Subcutaneous adipose tissue (tissue), 4 donors: Measurements from ENCODE around the gene PGGT1B. TPM values are rescaled to one million over a fixed set of nuclear protein-coding genes. Genes with fewer than 3 reads are reported as not detected.

Experiments
- total RNA-seq, 4 donors: library from RNA; depleted of rRNA; stranded (reverse); fragments of >200 nt; gene quantifications; one replicate each; pipeline ENCODE4 v1.1.0, GENCODE V29; 2016
- TF ChIP-seq, protein P1 (sequence below): fragments of 450-650 bp; IDR thresholded peaks from one replicate; pipeline ENCODE4 v1.5.1; 2016; ENCODE audit warnings: low read depth, mild to moderate bottlenecking, control low read depth, antibody characterized with exemption, moderate library complexity

Gene PGGT1B
- total RNA-seq, 4 donors from 2014 or later: 9.8 to 24.1 (median 11.3) TPM

DNA sequence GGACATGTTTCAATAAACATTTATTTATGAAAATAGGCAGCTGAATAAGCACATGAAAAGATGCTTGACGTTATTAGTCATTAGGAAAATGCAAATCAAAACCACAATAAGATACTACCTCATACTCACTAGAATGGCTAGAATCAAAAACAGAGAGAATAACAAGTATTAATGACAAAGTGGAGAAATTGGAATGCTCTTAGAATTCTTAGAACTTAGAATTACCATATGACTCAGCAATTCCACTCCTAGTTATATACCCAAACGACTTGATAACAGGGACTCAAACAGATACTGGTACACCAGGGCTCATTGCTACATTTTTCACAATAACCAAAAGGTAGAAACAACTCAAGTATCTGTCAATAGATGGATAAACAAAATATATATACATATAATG is 77.9 kb downstream of the PGGT1B start:
- TF ChIP-seq, protein P1, sequence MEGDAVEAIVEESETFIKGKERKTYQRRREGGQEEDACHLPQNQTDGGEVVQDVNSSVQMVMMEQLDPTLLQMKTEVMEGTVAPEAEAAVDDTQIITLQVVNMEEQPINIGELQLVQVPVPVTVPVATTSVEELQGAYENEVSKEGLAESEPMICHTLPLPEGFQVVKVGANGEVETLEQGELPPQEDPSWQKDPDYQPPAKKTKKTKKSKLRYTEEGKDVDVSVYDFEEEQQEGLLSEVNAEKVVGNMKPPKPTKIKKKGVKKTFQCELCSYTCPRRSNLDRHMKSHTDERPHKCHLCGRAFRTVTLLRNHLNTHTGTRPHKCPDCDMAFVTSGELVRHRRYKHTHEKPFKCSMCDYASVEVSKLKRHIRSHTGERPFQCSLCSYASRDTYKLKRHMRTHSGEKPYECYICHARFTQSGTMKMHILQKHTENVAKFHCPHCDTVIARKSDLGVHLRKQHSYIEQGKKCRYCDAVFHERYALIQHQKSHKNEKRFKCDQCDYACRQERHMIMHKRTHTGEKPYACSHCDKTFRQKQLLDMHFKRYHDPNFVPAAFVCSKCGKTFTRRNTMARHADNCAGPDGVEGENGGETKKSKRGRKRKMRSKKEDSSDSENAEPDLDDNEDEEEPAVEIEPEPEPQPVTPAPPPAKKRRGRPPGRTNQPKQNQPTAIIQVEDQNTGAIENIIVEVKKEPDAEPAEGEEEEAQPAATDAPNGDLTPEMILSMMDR: no peak

DNA sequence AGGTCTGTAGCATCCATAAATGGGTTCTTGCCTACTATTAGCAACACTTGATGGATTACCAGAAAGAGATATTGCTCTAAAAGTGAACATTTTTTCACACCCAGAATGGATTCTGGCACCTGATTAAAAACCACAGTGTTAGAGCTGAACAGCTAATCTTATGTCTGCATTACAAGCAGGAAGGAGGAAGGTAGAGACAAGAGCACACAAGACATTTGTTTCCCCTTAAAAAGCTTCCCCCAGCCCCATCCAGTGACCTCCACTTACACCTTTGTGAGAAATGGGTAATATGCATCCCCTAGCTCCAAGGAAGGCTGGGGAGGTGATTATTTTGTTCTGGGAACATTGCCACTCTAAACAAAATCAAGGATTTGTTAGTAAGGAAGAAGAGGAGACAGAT is 80.9 kb downstream of the PGGT1B start:
- TF ChIP-seq, protein P1: no peak

DNA sequence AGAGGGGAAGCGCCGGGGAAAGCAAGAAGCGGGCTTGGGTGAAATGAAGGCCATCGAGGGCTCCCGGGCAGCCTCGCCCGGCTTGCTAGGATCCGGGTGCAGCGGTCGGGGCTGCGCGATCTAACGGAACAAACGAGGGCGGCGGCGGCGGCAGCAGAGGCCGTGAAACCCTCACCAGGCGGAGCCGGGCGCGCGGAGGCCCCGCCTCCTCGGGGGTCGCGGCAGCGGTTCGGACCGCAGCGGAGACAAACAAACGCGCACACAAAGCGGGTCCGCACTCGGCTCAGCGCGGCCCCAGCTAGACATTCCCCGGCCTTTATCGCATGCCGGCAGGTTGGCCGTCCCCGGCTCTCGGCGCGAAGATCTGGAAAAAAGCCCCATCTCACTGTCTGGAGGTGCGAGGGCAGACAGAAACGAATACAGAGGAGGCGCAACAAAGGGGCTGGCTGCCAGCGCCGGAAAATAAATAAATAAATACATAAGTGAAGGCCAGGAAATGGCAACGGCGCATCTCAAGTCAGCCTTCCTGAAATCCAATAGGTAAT is 82.4 kb downstream of the PGGT1B start:
- TF ChIP-seq, protein P1: no peak

DNA sequence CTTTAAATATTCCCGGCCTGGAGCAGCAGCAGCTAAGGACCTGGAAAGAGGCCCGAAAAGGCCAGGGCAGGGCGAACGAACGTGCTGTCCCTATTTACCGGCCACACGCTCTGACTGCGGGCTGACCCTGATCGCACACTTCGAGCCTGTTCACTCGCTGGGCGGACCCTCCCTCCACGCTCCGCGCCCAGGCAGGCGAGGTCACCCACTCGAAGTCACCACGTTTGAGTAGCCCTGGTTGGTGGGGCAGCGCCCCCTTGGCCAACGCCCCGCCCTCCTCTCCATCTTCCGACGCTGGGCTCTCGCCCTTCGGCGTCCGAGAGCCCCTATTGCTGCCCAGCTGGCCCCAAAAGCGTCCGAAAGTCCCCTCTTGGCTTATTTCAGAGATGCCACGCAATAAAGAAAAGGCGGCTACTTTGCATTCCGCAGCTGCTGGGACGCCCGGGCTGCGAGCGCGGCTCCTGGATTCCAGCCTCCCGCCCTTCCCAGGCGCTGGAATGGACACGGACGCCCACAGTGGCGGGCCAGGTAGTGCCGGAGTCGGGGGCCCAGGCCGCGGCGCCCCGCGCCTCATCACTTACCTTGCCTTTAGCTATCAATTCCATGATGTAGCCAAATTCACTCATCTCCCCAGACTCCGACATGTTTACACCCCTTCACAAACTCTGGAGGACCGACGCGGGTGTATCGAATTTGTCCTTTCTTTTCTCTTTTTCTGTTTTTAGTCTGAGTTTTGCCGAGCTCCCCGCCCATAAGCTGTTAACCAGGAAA is 83.1 kb downstream of the PGGT1B start:
- TF ChIP-seq, protein P1: no peak

DNA sequence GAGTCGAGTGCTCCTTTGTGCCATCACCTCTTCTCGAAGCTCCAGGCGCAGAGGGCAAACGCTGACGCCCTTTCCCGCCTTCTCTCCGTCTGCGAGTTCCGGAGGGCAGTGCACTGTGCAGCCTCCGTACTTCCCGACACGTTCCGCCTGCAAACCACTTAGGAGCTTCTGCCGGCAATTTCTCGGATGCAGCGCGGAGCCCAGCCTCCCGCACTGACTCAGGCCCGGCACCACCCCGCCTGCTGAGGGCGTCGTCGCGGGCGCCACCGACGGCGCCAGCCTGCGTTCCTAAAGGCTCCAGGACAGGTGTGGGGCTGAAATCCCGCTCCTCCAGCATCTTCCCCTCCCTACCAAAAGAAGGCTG is 83.7 kb downstream of the PGGT1B start:
- TF ChIP-seq, protein P1: no peak

DNA sequence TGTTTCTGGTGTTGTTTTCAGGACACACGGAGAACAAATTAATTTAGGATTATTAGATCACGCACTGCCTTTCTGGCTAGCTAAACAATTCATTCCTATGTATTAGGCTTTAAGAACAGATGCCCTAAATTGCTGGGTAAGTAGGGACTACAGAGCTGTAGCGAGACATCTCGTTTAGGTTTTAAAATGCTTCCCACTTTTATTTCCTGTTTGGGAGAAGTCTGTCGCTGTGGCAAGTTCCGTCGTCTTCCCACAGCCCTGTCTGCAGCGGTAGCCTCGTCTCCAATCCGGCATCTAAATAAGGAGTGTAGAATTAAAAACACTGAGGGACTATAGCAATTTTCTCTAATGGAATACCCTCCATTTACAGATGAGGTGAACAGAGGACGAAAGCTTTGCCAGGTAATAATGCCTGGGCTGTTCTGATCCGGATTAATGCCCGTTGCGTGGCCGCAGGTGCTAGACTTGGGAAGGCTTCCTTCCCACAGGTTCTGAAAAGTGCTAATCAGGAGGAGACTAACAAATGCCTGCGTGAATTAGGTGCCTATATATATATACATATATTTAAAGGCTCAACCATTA is 91.7 kb downstream of the PGGT1B start:
- TF ChIP-seq, protein P1: no peak

DNA sequence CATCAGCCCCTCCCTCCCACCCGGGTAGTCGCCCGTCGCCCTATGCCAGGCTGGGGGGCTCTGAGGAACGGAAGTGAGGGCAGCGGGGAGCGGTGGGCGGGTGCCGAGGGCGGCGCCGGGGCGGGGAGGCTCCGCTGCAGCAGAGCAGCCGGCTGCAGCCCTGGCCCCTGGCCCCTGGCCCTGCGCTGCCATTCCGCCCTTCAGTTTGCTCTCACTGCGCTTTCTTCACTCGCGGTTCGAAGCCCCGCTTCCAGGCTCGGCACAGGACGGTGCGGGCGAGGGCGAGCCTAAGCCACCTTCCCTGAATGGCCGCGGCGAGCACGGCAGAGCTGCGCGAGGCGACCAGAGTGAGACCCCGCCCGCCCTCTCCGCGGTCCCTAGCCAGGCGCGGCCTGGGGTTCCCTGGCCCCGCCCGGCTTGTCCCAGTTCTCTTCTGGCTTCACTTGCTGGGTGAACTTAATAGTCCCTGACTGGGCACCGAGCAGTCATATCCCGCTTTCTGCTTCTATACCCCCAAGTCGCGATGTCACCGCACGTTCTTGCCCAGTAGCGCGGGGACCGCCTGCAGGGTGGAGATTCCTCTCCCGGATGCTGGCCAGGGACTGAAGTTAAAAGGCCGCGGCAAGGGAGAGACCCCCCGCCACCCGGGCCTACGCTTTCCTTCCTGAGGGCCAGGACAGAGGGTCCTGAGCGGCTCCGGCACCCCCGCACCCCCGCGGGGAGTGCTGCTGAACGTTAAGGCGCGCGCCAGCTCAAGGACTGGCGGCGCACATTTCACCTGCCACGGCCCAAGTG is 92.3 kb downstream of the PGGT1B start:
- TF ChIP-seq, protein P1: no peak
